Upper lobe of right lung (tissue), 1 donor: Measurements from ENCODE around the gene PLCB1. TPM values are rescaled to one million over a fixed set of nuclear protein-coding genes. Genes with fewer than 3 reads are reported as not detected.

Experiments
- ATAC-seq: fragments of 200-7000 bp; cut with Tn5 transposase; one replicate; pipeline ENCODE4 v1.9.1; 2020; ENCODE audit warnings: mild to moderate bottlenecking, moderate library complexity
- DNase-seq: peaks from one replicate; pipeline ENCODE4 v3.0.0-alpha.2; 2020
- H3K27ac ChIP-seq: fragments of 200-600 bp; one replicate; pipeline ENCODE4 v1.8.0; 2022
- H3K27me3 ChIP-seq: fragments of 200-600 bp; one replicate; pipeline ENCODE4 v1.8.0; 2022; ENCODE audit warnings: mild to moderate bottlenecking
- H3K36me3 ChIP-seq: fragments of 200-600 bp; one replicate; pipeline ENCODE4 v1.8.0; 2022
- H3K4me1 ChIP-seq: fragments of 200-600 bp; one replicate; pipeline ENCODE4 v1.8.0; 2022
- H3K4me3 ChIP-seq: fragments of 200-600 bp; one replicate; pipeline ENCODE4 v1.8.0; 2022; ENCODE audit warnings: mild to moderate bottlenecking
- H3K9me3 ChIP-seq: fragments of 200-600 bp; one replicate; pipeline ENCODE4 v1.8.0; 2022
- CTCF ChIP-seq: fragments of 200-600 bp; IDR thresholded peaks from one replicate; pipeline ENCODE4 v1.8.0; 2022; ENCODE audit warnings: antibody characterized with exemption
- intact Hi-C: fragments of 100-400 bp; cut with DNase I; formaldehyde crosslinking; loops from one replicate; pipeline ENCODE4 v1.11.0; 2022
- total RNA-seq: library from RNA; stranded (reverse); fragmentation: NEBNext Ultra II Directional; extraction: Animal tissue kit (Norgen Biotek cat#: 25700); gene quantifications from one replicate; pipeline ENCODE4 v1.2.1, GENCODE V29; 2021
- donor health status: DM: no; HTN: yes; CAD: no; lungs with severe emphysema.

Gene PLCB1
- total RNA-seq, 1 donor from 2014 or later, result 12.4 TPM

GRCh38 chr20:8196096-8196495 is 64.0 kb downstream of the PLCB1 start:
- no peak for DNase-seq
- TF ChIP-seq CTCF, result no peak
- no peak overlapping the region for H3K27ac ChIP-seq
- no peaks in the 10 kb centered on the region for H3K4me1 ChIP-seq
- intact Hi-C loops, result no loop called here
- peaks cover 6% of the 10 kb centered on the region for H3K9me3 ChIP-seq
- H3K27me3 ChIP-seq, result no peaks in the 10 kb centered on the region
- no peaks in the 10 kb centered on the region for H3K36me3 ChIP-seq
- no peak overlapping the region for H3K4me3 ChIP-seq
- ATAC-seq, result no peak

GRCh38 chr20:8200220-8200619 is 68.2 kb downstream of the PLCB1 start:
- Histone ChIP-seq H3K27ac (no peak overlapping the region), H3K9me3 (no peaks in the 10 kb centered on the region), H3K27me3 (no peaks in the 10 kb centered on the region), H3K4me3 (no peak overlapping the region), H3K36me3 (no peaks in the 10 kb centered on the region), H3K4me1 (no peaks in the 10 kb centered on the region)
- DNase-seq (no peak), ATAC-seq (no peak)
- intact Hi-C loops, result no loop called here
- TF ChIP-seq CTCF, result no peak

DNA sequence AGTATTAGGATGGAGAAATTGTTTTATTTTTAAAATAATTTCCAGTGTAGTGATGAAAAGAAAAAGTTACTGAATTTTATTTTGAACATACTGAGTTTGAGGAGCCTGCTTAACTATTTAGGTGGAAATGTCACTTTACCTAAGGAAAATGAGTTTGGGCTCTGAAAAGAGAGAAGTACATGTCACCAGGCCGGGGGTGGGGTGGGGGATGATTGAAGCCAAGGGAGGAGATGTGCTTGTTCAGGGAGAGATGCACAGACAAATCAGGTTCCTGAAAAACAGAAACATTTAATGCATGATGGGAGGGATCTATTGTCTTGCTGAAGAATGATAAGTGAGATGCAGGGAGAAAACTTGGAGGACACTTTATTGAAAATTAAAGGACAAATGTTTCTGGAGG is 71.3 kb downstream of the PLCB1 start:
- H3K27ac ChIP-seq, result no peak overlapping the region
- TF ChIP-seq CTCF, result no peak
- no peaks in the 10 kb centered on the region for H3K27me3 ChIP-seq
- H3K4me1 ChIP-seq, result no peaks in the 10 kb centered on the region
- intact Hi-C loops, result no loop called here
- ATAC-seq (no peak), DNase-seq (no peak)
- no peaks in the 10 kb centered on the region for H3K36me3 ChIP-seq
- H3K9me3 ChIP-seq, result no peaks in the 10 kb centered on the region
- no peak overlapping the region for H3K4me3 ChIP-seq

GRCh38 chr20:8205996-8206395 is 73.9 kb downstream of the PLCB1 start:
- Histone ChIP-seq H3K9me3 (no peaks in the 10 kb centered on the region), H3K36me3 (no peaks in the 10 kb centered on the region), H3K4me1 (no peaks in the 10 kb centered on the region), H3K27ac (no peak overlapping the region), H3K27me3 (no peaks in the 10 kb centered on the region), H3K4me3 (no peak overlapping the region)
- ATAC-seq (no peak), DNase-seq (no peak)
- TF ChIP-seq CTCF, result no peak
- intact Hi-C loops, result no loop called here

DNA sequence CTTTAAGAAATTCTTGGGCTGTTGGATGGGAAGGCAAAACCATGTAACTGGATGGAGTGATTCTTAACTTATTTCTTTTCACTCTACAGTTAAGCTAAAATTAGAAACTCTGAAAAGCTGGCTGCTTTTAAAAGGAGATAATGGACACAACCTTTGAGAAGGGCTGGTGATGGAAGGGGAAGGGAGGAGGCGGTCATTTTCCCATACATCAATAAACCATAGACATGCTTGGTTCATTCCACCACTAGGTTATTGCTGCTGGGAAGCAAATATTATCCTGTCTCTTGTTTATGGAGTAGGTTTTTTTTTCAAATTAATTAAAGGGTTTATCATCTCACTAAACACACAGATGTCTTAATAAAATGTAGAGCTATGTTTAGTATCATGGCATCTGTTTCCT is 76.2 kb downstream of the PLCB1 start:
- Histone ChIP-seq H3K4me1 (no peaks in the 10 kb centered on the region), H3K4me3 (no peak overlapping the region), H3K27me3 (no peaks in the 10 kb centered on the region), H3K36me3 (no peaks in the 10 kb centered on the region), H3K9me3 (no peaks in the 10 kb centered on the region), H3K27ac (no peak overlapping the region)
- intact Hi-C loops, result no loop called here
- no peak for DNase-seq
- no peak for TF ChIP-seq CTCF
- ATAC-seq, result no peak

GRCh38 chr20:8209061-8209460 is 77.0 kb downstream of the PLCB1 start:
- ATAC-seq (no peak), DNase-seq (no peak)
- H3K9me3 ChIP-seq, result no peaks in the 10 kb centered on the region
- no peaks in the 10 kb centered on the region for H3K36me3 ChIP-seq
- H3K4me3 ChIP-seq, result no peak overlapping the region
- no peak overlapping the region for H3K27ac ChIP-seq
- no peak for TF ChIP-seq CTCF
- no peaks in the 10 kb centered on the region for H3K27me3 ChIP-seq
- H3K4me1 ChIP-seq, result no peaks in the 10 kb centered on the region
- intact Hi-C loops, result no loop called here
